ENCODE results near the gene PAPPA. TPM values are rescaled to one million over a fixed set of nuclear protein-coding genes. Genes with fewer than 3 reads are reported as not detected.

Gene PAPPA
- total and polyA plus RNA-seq, 4 experiments from 2014 or later: not detected

DNA sequence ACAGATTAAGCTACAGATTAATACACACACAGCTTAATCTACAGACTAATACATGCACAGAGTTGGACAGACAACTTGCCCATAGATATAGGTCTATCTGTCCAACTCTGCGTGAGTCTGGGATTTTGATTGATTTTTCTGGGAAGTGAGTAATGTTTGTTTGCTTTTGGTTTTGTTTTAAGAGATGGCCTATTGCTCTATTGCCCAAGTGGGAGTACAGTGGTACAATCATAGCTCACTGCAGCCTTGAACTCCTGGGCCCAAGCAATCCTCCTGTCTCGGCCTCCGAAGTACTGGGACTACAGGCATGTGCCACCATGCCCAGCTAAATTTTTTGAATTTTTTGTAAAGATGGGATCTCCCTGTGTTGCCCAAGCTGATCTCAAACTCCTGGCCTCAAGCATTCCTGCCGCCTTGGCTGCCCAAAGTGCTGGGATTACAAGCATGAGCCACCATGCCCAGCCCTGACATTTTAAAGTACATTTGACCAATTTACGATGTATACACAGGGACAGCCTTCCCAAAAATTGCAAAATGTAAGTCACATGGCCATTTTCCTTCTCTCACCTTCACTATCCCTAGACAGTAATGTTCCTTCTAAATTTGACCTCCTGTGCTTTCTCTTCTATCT is 50.8 kb downstream of the PAPPA start:
- no peak overlapping the region for H3K4me3 Mint-ChIP-seq
- H3K36me3 Mint-ChIP-seq: no peaks in the 10 kb centered on the region
- Histone ChIP-seq H3K9me3 (ENCODE audit: control insufficient read depth in 1 of 2, low read length in 2 of 2) (no peaks in the 10 kb centered on the region), H3K27me3 (ENCODE audit: insufficient read depth, low read length) (no peaks in the 10 kb centered on the region), H3K4me1 (ENCODE audit: insufficient read depth, low read length) (no peaks in the 10 kb centered on the region), H3K27ac (ENCODE audit: low read depth, low read length) (no peak overlapping the region), H3K4me3 (ENCODE audit: low read length in 2 of 2) (no peak overlapping the region), H3K36me3 (ENCODE audit: insufficient read depth, low read length) (no peaks in the 10 kb centered on the region)
- H3K27me3 Mint-ChIP-seq: peaks cover 0 to under 1% of the 10 kb centered on the region in 2 donors
- ChIA-PET CTCF (ENCODE audit: partially characterized antibody) (no interaction called here), POLR2A (ENCODE audit: partially characterized antibody) (no interaction called here)
- no peak for DNase-seq
- H3K4me1 Mint-ChIP-seq: no peaks in the 10 kb centered on the region
- no peak overlapping the region for H3K27ac Mint-ChIP-seq
- peaks cover 0 to 4% (median under 1%) of the 10 kb centered on the region in 8 donors for H3K9me3 Mint-ChIP-seq
- intact Hi-C loops (cut with micrococcal nuclease): no loop called here

DNA sequence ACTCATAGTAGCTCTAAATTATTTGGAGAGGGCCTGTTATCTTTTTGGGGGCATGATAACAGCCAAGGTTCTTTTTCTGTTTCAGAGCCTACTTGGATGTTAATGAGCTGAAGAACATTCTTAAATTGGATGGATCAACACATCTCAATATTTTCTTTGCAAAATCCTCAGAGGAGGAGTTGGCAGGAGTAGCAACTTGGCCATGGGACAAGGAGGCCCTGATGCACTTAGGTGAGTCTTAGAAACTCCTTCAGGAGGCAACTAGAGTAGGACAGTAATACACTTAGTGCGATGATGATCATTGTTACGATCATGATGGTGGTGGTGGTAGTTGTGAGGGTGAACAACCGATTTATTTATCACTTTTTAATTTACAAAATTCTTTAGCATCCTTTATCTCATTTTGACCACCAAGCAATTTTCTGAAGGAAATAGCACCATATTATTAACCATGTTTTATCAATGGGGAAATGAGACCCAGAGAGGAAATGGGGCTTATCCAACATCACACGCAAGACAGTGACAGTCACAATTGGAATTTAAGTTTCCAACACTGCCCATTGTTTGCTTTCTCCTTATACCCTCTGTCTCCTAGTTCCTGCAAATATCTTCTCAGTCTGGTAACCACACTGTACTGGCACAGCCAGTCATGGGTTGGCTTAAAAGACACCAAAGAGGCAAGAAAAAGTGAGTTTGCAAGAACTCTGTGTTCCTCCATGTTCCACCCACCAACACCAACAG is 54.0 kb downstream of the PAPPA start:
- no peak overlapping the region for H3K27ac ChIP-seq (ENCODE audit: low read depth, low read length)
- no peak overlapping the region for H3K27ac Mint-ChIP-seq
- no peaks in the 10 kb centered on the region for H3K36me3 Mint-ChIP-seq
- no peaks in the 10 kb centered on the region for H3K4me1 Mint-ChIP-seq
- no peaks in the 10 kb centered on the region for H3K9me3 ChIP-seq (ENCODE audit: control insufficient read depth in 1 of 2, low read length in 2 of 2)
- H3K9me3 Mint-ChIP-seq: peaks cover 0 to 6% (median 0%) of the 10 kb centered on the region in 8 donors
- intact Hi-C loops (cut with micrococcal nuclease): no loop called here
- DNase-seq: no peak
- POLR2A ChIA-PET (ENCODE audit: partially characterized antibody): no interaction called here
- H3K4me3 Mint-ChIP-seq: no peak overlapping the region
- H3K36me3 ChIP-seq (ENCODE audit: insufficient read depth, low read length): no peaks in the 10 kb centered on the region
- CTCF ChIA-PET (ENCODE audit: partially characterized antibody): no interaction called here
- no peaks in the 10 kb centered on the region for H3K27me3 ChIP-seq (ENCODE audit: insufficient read depth, low read length)
- no peaks in the 10 kb centered on the region for H3K4me1 ChIP-seq (ENCODE audit: insufficient read depth, low read length)
- no peaks in the 10 kb centered on the region for H3K27me3 Mint-ChIP-seq
- H3K4me3 ChIP-seq (ENCODE audit: low read length in 2 of 2): no peak overlapping the region

DNA sequence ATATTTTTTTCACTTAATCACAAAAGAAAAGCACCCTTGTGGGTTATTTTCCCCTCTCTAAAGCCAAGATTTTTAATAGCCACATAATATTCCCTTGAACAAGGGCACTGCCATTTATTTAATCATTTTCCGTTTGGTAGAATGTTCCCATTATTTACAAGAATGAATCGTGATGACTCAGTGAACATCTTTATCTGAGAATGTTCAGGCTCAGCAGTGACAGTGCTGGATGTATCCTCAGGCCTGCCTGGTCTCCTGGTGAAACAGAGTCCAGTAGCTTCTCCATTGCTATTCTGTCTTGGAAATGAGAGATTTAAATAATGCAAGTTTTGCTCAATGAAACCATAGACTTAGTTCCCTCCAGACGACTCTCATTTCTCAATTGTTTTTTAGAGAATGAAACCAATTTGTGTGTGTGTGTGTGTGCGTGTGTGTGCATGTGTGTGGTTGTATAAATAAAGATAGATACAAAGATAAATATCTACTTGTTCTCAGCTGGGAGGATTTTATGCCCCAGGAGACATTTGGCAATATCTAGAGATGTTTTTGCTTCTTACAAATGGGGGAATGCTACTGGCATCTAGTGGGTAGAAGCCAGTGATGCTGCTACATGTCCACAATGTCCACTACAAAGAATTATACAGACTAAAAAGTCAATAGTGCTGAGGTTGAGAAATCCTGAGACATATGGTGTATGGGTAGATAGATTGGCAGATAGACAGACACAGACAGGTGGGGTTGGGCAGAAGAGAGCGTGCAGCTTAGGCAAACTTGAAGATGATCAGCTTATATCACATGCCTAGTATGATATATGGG is 55.0 kb downstream of the PAPPA start:
- CTCF ChIA-PET (ENCODE audit: partially characterized antibody): no interaction called here
- H3K4me1 ChIP-seq (ENCODE audit: insufficient read depth, low read length): no peaks in the 10 kb centered on the region
- Mint-ChIP-seq H3K9me3 (peaks cover 0 to 5% (median 0%) of the 10 kb centered on the region in 8 donors), H3K27ac (no peak overlapping the region), H3K4me3 (no peak overlapping the region), H3K27me3 (no peaks in the 10 kb centered on the region), H3K36me3 (no peaks in the 10 kb centered on the region), H3K4me1 (no peaks in the 10 kb centered on the region)
- no peak for DNase-seq
- H3K36me3 ChIP-seq (ENCODE audit: insufficient read depth, low read length): no peaks in the 10 kb centered on the region
- POLR2A ChIA-PET (ENCODE audit: partially characterized antibody): no interaction called here
- H3K4me3 ChIP-seq (ENCODE audit: low read length in 2 of 2): no peak overlapping the region
- intact Hi-C loops (cut with micrococcal nuclease): no loop called here
- H3K27ac ChIP-seq (ENCODE audit: low read depth, low read length): no peak overlapping the region
- no peaks in the 10 kb centered on the region for H3K27me3 ChIP-seq (ENCODE audit: insufficient read depth, low read length)
- no peaks in the 10 kb centered on the region for H3K9me3 ChIP-seq (ENCODE audit: control insufficient read depth in 1 of 2, low read length in 2 of 2)

DNA sequence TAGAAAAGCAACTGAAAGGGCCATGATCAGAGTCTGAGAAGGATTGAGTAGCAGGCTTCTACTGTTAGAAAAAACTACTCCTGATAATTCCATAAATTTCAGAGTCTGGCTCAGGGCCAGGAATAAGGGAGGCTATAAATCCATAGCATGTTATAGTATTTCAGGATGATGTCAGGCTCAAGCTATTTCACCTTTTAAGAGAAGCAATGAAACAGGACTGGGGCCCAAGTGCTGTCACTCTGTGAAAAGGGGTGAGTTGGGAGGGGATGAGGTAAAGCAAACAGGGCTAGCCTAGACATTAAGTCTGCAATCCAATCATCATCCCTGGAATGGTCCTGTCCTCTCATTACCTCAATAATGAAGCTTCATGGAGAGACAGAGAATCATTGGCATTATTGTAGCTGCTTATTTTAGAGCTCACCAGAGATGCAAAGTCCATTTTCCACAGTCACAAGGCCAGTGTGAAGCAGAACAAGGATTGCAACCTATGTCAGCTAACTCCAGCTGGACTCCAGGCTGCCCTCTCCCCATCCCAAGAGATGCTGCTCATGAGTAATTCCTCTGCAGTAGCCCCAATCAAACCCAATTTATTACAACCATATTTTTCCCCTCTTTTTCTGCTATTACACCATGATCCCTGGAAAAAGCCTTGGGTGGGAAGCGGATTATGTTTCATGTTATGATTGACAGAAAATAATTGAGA is 56.0 kb downstream of the PAPPA start:
- CTCF ChIA-PET (ENCODE audit: partially characterized antibody): no interaction called here
- POLR2A ChIA-PET (ENCODE audit: partially characterized antibody): no interaction called here
- Mint-ChIP-seq H3K27ac (no peak overlapping the region), H3K9me3 (peaks cover 0 to 4% (median 0%) of the 10 kb centered on the region in 8 donors), H3K4me3 (no peak overlapping the region), H3K27me3 (no peaks in the 10 kb centered on the region), H3K4me1 (no peaks in the 10 kb centered on the region), H3K36me3 (no peaks in the 10 kb centered on the region)
- Histone ChIP-seq H3K9me3 (ENCODE audit: control insufficient read depth in 1 of 2, low read length in 2 of 2) (no peaks in the 10 kb centered on the region), H3K27me3 (ENCODE audit: insufficient read depth, low read length) (no peaks in the 10 kb centered on the region), H3K27ac (ENCODE audit: low read depth, low read length) (no peak overlapping the region), H3K4me1 (ENCODE audit: insufficient read depth, low read length) (no peaks in the 10 kb centered on the region), H3K36me3 (ENCODE audit: insufficient read depth, low read length) (no peaks in the 10 kb centered on the region), H3K4me3 (ENCODE audit: low read length in 2 of 2) (no peak overlapping the region)
- intact Hi-C loops (cut with micrococcal nuclease): no loop called here
- DNase-seq: no peak

DNA sequence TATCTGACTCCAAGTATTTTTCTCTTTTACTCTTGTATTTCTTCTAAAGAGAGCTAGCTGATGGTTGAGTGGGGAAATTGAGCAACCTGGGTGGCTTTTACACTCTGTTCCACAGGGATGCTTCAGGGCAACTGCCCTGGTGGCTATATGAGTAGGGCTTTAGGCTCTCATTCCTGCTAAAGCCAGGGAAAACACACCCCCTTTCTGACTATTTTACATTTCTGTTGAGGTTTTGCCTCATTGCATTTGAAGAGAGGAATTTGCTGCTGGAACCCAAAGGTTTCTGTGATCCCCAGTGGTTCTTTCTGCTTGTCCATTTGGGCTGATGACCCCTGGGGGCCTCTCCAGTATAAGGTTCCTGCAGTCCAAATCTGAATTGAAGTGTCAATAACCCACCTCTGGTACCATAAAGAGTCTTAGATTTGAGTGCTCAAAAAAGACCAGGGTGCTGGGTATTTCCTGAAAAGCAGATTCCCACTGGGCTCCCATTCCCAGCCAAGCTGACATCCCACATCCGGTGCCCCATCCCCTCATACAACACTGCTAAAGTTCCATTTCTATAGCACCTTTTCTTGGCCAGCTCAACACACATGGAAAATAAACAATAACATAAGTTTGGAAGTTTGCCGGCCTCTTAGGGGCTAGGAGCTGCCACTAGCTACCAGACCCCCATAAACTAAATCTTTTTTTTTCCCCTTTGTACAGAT is 59.5 kb downstream of the PAPPA start:
- H3K9me3 ChIP-seq (ENCODE audit: control insufficient read depth in 1 of 2, low read length in 2 of 2): no peaks in the 10 kb centered on the region

DNA sequence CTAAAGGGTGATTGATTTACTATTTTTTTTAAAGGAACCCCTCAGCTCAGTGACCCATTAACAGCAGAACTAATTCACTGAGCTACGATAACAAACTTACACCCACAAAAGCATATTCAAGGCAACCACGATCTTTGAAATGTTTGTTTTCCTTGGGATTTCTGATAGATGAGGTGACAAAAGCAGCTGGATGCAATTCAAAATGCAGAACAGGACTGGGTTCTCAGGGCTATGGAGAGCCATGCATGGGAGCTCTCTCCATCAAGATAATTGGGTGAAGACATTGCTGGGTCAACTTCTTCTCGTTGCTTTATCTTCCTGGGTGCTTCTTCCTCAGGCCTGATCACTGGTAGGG is 60.1 kb downstream of the PAPPA start:
- Mint-ChIP-seq H3K4me3 (no peak overlapping the region), H3K27me3 (no peaks in the 10 kb centered on the region), H3K9me3 (peaks cover 0 to 4% (median 0%) of the 10 kb centered on the region in 8 donors), H3K36me3 (no peaks in the 10 kb centered on the region), H3K4me1 (no peaks in the 10 kb centered on the region), H3K27ac (no peak overlapping the region)
- POLR2A ChIA-PET (ENCODE audit: partially characterized antibody): no interaction called here
- Histone ChIP-seq H3K4me1 (ENCODE audit: insufficient read depth, low read length) (no peaks in the 10 kb centered on the region), H3K27me3 (ENCODE audit: insufficient read depth, low read length) (no peaks in the 10 kb centered on the region), H3K9me3 (ENCODE audit: control insufficient read depth in 1 of 2, low read length in 2 of 2) (no peaks in the 10 kb centered on the region), H3K4me3 (ENCODE audit: low read length in 2 of 2) (no peak overlapping the region), H3K36me3 (ENCODE audit: insufficient read depth, low read length) (no peaks in the 10 kb centered on the region), H3K27ac (ENCODE audit: low read depth, low read length) (no peak overlapping the region)
- CTCF ChIA-PET (ENCODE audit: partially characterized antibody): no interaction called here
- intact Hi-C loops (cut with micrococcal nuclease): no loop called here
- DNase-seq: no peak

More for the DNA sequence above, 59.5 kb downstream of the PAPPA start:
- no peaks in the 10 kb centered on the region for H3K27me3 Mint-ChIP-seq
- H3K27ac Mint-ChIP-seq: no peak overlapping the region
- ChIA-PET CTCF (ENCODE audit: partially characterized antibody) (no interaction called here), POLR2A (ENCODE audit: partially characterized antibody) (no interaction called here)
- no peaks in the 10 kb centered on the region for H3K4me1 Mint-ChIP-seq
- intact Hi-C loops (cut with micrococcal nuclease): no loop called here
- no peak overlapping the region for H3K4me3 Mint-ChIP-seq
- Histone ChIP-seq H3K4me1 (ENCODE audit: insufficient read depth, low read length) (no peaks in the 10 kb centered on the region), H3K4me3 (ENCODE audit: low read length in 2 of 2) (no peak overlapping the region), H3K36me3 (ENCODE audit: insufficient read depth, low read length) (no peaks in the 10 kb centered on the region), H3K27ac (ENCODE audit: low read depth, low read length) (no peak overlapping the region), H3K27me3 (ENCODE audit: insufficient read depth, low read length) (no peaks in the 10 kb centered on the region)
- no peaks in the 10 kb centered on the region for H3K36me3 Mint-ChIP-seq
- DNase-seq: no peak
- peaks cover 0 to 4% (median 0%) of the 10 kb centered on the region in 8 donors for H3K9me3 Mint-ChIP-seq
